Measurements from ENCODE around the gene RAD51B.

RAD51B gene

DNA sequence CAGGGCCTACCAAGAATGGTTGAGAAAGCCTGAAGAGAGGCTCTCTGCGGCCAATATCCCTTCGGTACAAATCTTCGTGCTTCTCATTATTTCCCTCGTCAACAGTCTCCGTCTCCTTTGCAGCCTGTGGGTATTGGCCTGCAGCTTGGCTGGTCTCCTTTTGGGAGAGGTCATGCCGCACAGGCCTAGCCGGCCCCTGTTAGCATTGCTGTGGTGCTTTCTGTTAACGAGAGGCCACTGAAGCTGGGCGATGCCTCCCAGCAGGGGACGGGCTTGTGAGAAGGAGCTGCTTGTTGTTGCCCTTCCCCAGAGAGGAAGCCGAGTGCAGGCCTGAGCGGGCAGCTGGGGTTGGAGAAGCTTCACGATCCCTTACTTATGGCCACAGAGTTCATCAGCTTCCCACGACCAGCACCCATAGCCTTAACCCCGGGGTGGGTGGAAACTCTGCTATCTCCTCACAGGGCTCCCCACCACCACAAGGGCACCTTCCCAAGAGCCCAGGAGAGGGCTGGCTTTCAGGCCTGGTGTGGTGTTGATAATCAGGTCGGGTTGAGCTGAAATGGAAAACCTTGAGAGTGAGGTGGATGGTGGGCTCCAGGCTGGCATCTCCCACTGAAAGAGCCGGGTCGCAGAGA lies 744.7 kb downstream of the RAD51B start:
- TF ChIP-seq, protein P1, sequence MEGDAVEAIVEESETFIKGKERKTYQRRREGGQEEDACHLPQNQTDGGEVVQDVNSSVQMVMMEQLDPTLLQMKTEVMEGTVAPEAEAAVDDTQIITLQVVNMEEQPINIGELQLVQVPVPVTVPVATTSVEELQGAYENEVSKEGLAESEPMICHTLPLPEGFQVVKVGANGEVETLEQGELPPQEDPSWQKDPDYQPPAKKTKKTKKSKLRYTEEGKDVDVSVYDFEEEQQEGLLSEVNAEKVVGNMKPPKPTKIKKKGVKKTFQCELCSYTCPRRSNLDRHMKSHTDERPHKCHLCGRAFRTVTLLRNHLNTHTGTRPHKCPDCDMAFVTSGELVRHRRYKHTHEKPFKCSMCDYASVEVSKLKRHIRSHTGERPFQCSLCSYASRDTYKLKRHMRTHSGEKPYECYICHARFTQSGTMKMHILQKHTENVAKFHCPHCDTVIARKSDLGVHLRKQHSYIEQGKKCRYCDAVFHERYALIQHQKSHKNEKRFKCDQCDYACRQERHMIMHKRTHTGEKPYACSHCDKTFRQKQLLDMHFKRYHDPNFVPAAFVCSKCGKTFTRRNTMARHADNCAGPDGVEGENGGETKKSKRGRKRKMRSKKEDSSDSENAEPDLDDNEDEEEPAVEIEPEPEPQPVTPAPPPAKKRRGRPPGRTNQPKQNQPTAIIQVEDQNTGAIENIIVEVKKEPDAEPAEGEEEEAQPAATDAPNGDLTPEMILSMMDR (conservative IDR thresholded peaks at IDR 0.05; ENCODE audit: control insufficient read depth, insufficient read depth, low read depth, low read length) = no peak
- no peak overlapping the region for H3K4me3 ChIP-seq (ENCODE audit: control insufficient read depth, low read depth, low read length)
- no peak for DNase-seq (ENCODE audit: low read depth)

DNA sequence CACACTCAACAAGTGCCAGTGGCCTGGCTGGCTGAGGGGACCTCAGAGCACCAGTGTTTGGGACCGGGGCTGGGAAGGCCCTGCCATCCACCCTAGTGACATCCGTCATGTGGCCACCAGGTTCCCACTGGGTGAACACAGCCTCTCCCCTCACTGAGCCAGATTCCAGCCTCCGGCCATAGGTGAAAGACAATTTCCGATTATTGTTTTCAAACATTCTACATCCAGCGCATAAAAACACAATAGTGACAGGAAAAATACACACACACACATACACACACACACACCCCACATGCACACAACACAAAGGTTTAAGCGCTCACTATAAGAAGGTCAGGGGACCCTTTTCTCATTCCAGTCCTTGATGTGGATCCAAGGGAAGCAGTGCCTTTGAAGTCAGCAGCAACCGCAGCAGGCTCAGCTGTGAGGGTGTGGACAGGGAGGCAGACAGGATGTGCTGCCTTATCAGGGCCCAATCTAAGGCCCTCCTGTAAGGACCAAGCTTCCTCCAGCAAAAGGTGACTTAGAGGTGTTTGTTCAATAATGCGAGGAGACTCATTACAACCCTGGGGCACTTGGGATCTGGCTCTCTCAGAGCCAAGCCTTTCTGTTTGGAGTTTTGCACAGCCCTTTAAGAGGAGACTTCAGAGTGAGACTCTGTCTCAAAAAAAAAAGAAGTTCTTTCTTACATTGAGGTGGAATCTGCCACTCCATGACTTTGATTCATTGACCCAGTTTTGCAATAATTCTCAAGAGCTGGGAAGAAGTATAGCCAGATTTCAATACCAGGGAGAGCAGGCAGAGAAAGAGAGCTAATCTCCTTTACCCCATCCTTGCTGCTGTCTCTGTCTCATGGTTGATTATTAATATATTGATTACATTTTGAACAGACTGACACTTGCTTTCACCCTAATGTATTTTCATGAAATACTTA lies 745.5 kb downstream of the RAD51B start:
- H3K4me3 ChIP-seq (ENCODE audit: control insufficient read depth, low read depth, low read length) = no peak overlapping the region
- DNase-seq (ENCODE audit: low read depth) = peak; percentile 36
- TF ChIP-seq, protein P1 (conservative IDR thresholded peaks at IDR 0.05; ENCODE audit: control insufficient read depth, insufficient read depth, low read depth, low read length) = no peak

DNA sequence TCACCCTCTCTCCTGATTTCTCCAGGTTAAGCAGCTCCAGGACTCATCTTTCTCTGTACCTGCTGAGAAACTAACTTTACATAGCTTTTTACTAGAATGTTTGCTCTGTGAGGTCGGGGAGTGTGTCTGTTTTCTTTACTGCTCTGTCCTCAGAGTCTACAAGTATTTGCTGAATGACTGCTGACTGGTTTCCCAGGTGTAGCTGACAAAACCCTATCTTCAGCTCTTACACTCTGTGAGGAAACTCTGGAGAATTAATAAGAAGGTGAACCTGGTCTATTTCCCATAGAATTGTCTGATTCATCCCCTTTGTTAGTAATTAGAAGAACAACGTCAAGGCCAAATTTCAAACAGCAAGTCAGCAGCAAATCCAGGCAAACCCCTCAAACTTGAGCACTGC lies 746.5 kb downstream of the RAD51B start:
- peak; percentile 62 for DNase-seq (ENCODE audit: low read depth)
- TF ChIP-seq, protein P1 (conservative IDR thresholded peaks at IDR 0.05; ENCODE audit: control insufficient read depth, insufficient read depth, low read depth, low read length) = no peak
- H3K4me3 ChIP-seq (ENCODE audit: control insufficient read depth, low read depth, low read length) = no peak overlapping the region

DNA sequence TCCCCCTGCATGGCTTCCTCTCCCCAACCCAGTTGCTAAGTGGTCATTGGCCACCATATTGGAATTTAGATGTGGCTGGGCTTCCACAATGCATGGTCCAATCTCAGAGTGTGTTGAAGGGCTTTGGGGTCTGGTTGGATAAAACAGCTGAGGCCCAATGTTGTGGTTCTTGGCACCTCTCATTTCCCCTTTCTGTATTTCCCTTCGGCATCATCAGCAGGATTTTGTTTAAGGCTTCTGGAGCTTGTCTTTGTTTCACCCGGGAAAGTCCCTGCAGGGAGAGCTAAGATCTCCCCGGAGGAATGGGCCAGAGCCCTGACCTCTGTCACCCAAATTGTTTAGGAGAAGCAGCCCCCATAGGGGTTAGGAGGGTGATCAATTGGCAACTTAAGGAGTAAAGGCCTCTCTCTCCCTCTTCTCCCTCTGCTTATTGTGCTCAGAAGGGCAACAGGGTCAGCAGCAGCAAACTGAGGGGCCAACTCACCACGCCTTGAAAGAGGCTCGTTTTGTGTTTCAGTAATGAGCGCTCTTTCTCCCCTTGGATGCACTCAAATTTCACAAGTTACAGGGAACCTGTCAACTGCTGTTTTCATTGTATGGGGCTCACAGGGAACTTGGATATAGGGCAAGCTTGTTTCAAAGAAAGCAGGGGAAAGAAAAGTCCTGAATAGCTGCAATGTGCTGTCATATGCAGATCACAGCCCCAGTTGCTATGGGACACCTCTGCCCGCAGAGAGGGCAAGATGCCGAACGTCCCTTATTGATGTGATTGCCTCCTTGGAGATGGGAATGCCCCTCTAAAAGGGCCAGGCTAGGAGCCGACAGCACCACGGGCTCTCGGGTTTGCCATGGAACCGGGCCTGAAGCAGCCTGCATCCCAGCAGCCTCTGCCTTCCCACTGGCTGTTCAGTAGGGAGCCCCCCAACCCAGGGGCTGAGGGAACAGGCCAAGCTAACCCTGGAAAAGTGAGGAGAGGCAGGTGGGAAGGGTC lies 749.6 kb downstream of the RAD51B start:
- no peak overlapping the region for H3K4me3 ChIP-seq (ENCODE audit: control insufficient read depth, low read depth, low read length)
- TF ChIP-seq, protein P1 (conservative IDR thresholded peaks at IDR 0.05; ENCODE audit: control insufficient read depth, insufficient read depth, low read depth, low read length) = no peak
- no peak for DNase-seq (ENCODE audit: low read depth)

DNA sequence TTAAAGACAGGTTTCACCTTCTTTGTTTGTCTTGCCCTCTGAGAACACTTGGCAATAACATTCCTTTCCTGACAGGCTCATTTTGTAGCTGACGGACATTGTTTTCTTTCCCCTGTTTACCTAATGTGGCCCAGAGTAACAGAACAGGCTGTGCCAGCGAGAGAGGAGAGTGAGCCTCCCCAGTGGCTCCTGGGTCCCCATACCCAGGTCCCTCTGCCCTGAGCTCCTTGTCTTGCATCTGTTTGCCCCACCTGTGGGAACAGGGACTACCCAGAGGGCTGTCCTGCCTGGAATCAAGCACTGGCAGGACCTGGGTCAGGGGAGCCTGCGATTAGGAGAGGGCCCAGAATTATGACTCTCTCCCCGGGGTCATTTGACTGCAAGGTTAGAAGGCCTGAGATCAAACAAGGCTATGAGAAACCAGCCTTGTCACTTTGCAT lies 750.4 kb downstream of the RAD51B start:
- H3K4me3 ChIP-seq (ENCODE audit: control insufficient read depth, low read depth, low read length) = no peak overlapping the region
- DNase-seq (ENCODE audit: low read depth) = no peak
- TF ChIP-seq, protein P1 (conservative IDR thresholded peaks at IDR 0.05; ENCODE audit: control insufficient read depth, insufficient read depth, low read depth, low read length) = no peak

DNA sequence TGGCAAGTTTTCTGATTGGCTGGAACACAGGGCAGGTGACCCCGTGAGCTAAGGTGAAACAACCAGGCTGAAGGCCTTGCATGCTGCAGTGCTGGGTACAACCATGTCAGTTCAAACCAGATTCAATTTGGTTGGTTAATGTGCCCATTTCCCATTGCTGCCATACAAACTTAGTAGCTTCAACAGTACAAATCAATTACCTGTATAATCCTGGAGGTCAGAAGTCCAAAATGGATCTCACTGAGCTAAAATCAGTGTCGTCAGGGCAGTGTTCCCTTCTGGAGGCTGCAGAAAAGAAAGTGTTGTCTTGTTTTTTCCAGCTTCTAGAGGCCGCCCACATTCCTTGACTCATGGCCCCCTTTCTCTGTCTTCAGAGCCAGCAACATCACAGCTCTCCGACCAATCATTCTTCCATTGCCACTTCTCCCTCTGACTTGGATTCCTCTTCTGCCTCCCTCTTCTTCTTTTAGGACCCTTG lies 751.6 kb downstream of the RAD51B start:
- TF ChIP-seq, protein P1 (conservative IDR thresholded peaks at IDR 0.05; ENCODE audit: control insufficient read depth, insufficient read depth, low read depth, low read length) = no peak
- no peak for DNase-seq (ENCODE audit: low read depth)
- H3K4me3 ChIP-seq (ENCODE audit: control insufficient read depth, low read depth, low read length) = no peak overlapping the region

Measured in fibroblast of mammary gland (primary cell).